RPMI7951 (cell line): ENCODE measurements around the gene TIAM1. TPM values are rescaled to one million over a fixed set of nuclear protein-coding genes. Genes with fewer than 3 reads are reported as not detected.

Experiments
- DNase-seq: peaks from one replicate; pipeline ENCODE4 v3.0.0-alpha.2; 2012; ENCODE audit warnings: low read depth
- total RNA-seq: library from RNA; depleted of rRNA; stranded (reverse); fragments of >200 nt; shearing (Covaris generic); gene quantifications from 2 replicates; pipeline ENCODE4 v1.2.3, GENCODE V29; 2014

Gene TIAM1
- total RNA-seq, 1 experiment from 2014 or later, result 3.5 TPM

GRCh38 chr21:31330144-31330483, 13.9 kb downstream of the TIAM1 start:
- no peak for DNase-seq

GRCh38 chr21:31329456-31330143, 14.5 kb downstream of the TIAM1 start:
- DNase-seq, result peak; percentile 28

GRCh38 chr21:31326522-31327242, 17.4 kb downstream of the TIAM1 start:
- DNase-seq, result peak; percentile 38

GRCh38 chr21:31318971-31319370, 25.1 kb downstream of the TIAM1 start:
- no peak for DNase-seq

GRCh38 chr21:31317688-31318087, 26.4 kb downstream of the TIAM1 start:
- DNase-seq, result no peak

GRCh38 chr21:31316488-31317169, 27.4 kb downstream of the TIAM1 start:
- peak; percentile 75 for DNase-seq

- no peak for DNase-seq
These were observed 28.0 kb downstream of the TIAM1 start for GRCh38 chr21:31316072-31316471.

- no peak for DNase-seq
These were observed 33.3 kb downstream of the TIAM1 start for GRCh38 chr21:31310750-31311149.

GRCh38 chr21:31308584-31308983, 35.5 kb downstream of the TIAM1 start:
- no peak for DNase-seq

- no peak for DNase-seq
These were observed 38.2 kb downstream of the TIAM1 start for GRCh38 chr21:31305888-31306287.

- DNase-seq, result no peak
These were observed 44.5 kb downstream of the TIAM1 start for GRCh38 chr21:31299291-31300147.

- no peak for DNase-seq
These were observed 45.3 kb downstream of the TIAM1 start for GRCh38 chr21:31298618-31299269.

GRCh38 chr21:31297806-31298205, 46.3 kb downstream of the TIAM1 start:
- DNase-seq, result no peak

- DNase-seq, result no peak
These were observed 48.4 kb downstream of the TIAM1 start for GRCh38 chr21:31295676-31296075.

GRCh38 chr21:31294691-31295090, 49.4 kb downstream of the TIAM1 start:
- no peak for DNase-seq

GRCh38 chr21:31293986-31294385, 50.1 kb downstream of the TIAM1 start:
- peak; percentile 84 for DNase-seq

GRCh38 chr21:31290765-31291164, 53.3 kb downstream of the TIAM1 start:
- no peak for DNase-seq

- no peak for DNase-seq
These were observed 54.4 kb downstream of the TIAM1 start for GRCh38 chr21:31289702-31290101.

GRCh38 chr21:31288191-31288590, 55.9 kb downstream of the TIAM1 start:
- DNase-seq, result no peak

- DNase-seq, result no peak
These were observed 56.9 kb downstream of the TIAM1 start for GRCh38 chr21:31287201-31287600.

GRCh38 chr21:31286621-31287020, 57.4 kb downstream of the TIAM1 start:
- DNase-seq, result no peak
